Kasumi-1 (cell line): ENCODE measurements around the gene C1orf159.

Experiments used
- DNase-seq, 2 experiments: peaks; one replicate each; lab custom pipeline; 2025; lab: John Stamatoyannopoulos, UW

The C1orf159 gene

DNA sequence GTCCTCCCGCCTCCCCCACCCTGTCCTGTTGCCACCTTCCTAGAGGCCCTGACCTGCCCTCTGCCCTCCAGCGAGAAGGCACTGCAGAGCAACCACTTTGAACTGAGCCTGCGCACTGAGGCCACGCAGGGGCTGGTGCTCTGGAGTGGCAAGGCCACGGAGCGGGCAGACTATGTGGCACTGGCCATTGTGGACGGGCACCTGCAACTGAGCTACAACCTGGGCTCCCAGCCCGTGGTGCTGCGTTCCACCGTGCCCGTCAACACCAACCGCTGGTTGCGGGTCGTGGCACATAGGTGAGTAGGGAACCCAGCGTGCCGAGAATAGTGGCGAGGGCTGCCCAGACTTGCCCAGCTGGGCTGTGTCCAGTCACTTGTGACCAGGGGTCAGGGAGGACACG is 62.2 kb downstream of the C1orf159 start:
- no peak for DNase-seq

DNA sequence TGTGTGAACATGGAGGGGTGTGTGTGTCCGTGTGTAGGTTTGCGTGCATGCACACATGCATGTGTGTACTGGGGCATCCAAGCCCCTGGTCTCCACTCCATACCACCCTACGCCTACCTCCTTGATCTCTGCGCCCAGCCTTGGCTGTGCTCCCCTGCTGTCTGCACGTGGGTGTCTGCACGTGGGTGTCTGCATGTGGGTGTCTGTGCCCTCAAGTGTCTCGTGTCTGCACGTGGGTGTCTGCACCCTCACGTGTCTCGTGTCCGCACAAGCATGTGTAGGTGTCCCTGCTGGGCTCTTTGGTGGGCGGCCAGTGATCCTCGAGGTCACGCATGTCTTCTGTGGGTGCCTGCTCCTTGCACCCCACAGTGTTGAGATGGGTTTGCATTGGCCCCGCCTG is 62.9 kb downstream of the C1orf159 start:
- DNase-seq = no peak

DNA sequence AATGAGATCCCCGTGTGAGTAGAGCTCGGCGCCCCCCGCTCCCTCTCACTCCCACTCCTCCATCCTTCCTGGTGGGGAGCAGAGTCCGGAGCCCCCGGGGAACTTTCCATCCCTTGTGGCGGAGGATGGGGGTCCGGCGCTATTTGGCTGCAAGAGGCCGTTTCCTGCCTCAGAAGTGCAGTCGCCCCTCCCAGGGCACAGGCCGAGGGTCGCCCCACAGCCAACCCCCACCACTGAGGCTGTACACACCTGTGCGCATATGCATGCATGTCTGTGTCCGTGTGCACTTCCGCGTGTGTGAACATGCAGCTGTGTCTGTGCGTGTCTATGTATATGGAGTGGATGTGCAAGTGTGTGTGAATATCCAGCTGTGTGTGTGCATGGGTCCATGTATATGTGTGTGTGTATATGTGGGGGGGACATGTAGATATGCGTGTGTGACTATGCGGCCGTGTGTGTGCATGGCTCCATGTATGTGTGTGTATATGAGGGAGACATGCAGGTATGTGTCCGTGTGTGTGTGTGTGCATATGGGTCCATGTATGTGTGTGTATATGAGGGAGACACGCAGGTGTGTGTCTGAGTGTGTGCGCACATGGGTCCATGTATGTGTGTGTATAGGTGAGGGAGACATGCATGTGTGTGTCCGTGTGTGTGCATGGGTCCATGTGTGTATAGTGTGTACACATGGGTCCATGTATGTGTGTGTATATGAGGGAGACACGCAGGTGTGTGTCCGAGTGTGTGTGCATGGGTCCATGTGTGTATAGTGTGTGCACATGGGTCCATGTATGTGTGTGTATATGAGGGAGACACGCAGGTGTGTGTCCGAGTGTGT is 63.7 kb downstream of the C1orf159 start:
- DNase-seq = no peak

DNA sequence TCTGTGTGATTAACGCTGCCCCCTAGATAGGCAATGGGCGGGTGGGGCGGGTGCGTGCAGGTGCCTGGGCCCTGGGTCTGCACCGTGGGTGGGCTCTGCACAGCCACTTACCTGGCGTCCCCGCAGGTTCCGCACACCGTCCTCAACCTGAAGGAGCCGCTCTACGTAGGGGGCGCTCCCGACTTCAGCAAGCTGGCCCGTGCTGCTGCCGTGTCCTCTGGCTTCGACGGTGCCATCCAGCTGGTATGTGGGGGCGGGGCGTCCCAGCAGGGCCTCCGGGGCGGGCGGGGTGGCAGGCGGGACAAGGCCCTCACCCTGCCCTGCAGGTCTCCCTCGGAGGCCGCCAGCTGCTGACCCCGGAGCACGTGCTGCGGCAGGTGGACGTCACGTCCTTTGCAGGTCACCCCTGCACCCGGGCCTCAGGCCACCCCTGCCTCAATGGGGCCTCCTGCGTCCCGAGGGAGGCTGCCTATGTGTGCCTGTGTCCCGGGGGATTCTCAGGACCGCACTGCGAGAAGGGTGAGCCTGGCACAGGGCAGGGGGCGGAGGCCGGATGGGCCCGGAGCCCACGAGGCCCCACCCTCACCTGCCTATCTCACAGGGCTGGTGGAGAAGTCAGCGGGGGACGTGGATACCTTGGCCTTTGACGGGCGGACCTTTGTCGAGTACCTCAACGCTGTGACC is 64.6 kb downstream of the C1orf159 start:
- DNase-seq = no peak

DNA sequence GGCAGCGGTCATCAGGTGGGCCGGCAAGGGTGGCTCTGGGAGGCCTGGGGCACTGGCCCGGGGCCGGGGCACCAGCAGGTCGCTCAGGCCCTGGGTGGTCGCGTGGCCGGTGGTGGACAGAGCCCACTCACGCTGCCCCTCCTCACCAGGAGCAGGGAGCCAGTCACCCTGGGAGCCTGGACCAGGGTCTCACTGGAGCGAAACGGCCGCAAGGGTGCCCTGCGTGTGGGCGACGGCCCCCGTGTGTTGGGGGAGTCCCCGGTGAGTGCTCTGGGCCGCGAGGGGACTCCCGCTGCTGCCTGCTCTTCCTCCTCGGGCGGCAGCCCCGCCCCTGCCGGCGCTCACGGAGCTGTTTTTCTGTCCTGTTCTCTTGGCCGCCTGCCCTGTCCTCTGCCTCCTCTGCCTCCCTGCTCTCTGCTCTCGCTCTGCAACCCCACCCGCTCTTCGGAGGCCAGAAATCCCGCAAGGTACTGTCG is 65.3 kb downstream of the C1orf159 start:
- DNase-seq = no peak

DNA sequence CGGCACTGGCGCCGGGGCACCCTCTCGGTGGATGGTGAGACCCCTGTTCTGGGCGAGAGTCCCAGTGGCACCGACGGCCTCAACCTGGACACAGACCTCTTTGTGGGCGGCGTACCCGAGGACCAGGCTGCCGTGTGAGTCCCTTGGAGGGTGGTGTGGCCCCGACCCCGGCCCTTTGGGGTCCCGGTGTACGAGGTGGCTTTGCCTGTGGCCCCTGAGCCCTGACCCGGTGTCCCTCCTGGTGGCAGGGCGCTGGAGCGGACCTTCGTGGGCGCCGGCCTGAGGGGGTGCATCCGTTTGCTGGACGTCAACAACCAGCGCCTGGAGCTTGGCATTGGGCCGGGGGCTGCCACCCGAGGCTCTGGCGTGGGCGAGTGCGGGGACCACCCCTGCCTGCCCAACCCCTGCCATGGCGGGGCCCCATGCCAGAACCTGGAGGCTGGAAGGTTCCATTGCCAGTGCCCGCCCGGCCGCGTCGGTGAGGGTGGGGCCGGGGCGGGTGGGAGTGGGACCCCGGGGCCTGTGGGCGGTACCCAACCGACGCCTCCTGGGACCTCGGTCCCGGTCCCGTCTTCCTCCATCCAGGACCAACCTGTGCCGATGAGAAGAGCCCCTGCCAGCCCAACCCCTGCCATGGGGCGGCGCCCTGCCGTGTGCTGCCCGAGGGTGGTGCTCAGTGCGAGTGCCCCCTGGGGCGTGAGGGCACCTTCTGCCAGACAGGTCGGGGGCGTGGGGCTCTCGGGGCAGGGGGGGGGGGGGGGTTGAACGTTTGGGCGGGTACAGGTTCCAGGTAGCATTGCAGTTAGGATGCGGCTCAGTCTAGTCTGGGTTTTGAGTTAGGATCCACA is 66.3 kb downstream of the C1orf159 start:
- DNase-seq = no peak

DNA sequence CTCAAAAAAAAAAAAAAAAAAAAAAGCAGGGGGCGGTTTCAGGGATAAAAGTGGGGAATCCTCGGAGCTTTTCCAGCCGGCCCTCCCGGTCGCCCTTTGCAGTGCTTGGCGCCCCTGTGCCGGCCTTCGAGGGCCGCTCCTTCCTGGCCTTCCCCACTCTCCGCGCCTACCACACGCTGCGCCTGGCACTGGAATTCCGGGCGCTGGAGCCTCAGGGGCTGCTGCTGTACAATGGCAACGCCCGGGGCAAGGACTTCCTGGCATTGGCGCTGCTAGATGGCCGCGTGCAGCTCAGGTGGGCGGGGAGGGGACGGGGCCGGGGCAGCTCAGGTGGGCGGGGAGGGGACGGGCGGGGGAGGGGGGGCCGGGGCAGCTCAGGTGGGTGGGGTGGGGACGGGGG is 67.1 kb downstream of the C1orf159 start:
- DNase-seq = no peak

DNA sequence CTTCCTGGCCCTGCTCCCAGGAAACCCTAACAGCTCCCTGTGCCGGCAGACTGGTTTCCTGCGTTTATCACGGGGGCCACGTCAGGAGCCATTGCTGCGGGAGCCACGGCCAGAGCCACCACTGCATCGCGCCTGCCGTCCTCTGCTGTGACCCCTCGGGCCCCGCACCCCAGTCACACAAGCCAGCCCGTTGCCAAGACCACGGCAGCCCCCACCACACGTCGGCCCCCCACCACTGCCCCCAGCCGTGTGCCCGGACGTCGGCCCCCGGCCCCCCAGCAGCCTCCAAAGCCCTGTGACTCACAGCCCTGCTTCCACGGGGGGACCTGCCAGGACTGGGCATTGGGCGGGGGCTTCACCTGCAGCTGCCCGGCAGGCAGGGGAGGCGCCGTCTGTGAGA is 67.9 kb downstream of the C1orf159 start:
- DNase-seq = no peak

DNA sequence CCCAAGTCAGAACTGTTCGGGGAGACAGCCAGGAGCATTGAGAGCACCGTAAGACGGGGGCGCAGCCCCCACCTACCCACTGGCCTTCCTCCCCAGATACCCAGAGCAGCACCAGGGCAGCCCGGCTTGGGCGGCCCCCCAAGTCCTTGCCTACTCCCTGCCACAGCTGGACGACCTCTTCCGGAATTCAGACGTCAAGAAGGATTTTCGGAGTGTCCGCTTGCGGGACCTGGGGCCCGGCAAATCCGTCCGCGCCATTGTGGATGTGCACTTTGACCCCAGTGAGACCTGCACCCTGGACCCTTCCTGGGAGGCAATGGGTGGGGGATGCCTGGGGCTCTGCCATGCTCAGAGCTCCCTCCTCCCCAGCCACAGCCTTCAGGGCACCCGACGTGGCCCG is 68.5 kb downstream of the C1orf159 start:
- no peak for DNase-seq

DNA sequence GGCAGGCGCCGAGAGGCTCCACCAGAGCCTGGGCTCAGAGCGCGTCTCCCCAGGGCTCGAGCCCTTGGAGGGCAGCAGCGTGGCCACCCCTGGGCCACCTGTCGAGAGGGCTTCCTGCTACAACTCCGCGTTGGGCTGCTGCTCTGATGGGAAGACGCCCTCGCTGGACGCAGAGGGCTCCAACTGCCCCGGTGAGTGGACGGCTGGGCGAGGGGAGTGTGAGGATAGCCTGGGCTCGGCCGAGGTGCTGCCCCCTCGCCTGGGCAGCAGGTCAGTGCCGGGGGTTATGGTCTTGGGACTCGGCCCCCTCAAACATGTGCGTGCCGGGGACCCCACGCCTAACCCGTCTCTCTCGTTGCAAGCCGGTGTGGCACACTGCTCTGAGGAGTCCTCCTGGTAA is 69.1 kb downstream of the C1orf159 start:
- no peak for DNase-seq

DNA sequence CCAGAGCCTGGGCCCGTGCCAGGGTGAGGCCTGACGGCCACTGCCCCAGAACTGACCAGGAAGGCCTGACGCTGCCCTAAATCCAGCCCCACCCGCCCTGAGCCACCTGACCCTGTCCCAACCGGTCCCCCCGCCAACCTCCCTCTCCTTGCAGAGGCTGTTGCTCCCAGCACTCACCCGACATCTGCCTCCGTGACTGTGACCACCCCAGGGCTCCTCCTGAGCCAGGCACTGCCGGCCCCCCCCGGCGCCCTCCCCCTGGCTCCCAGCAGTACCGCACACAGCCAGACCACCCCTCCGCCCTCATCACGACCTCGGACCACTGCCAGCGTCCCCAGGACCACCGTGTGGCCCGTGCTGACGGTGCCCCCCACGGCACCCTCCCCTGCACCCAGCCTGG is 69.6 kb downstream of the C1orf159 start:
- DNase-seq = no peak

DNA sequence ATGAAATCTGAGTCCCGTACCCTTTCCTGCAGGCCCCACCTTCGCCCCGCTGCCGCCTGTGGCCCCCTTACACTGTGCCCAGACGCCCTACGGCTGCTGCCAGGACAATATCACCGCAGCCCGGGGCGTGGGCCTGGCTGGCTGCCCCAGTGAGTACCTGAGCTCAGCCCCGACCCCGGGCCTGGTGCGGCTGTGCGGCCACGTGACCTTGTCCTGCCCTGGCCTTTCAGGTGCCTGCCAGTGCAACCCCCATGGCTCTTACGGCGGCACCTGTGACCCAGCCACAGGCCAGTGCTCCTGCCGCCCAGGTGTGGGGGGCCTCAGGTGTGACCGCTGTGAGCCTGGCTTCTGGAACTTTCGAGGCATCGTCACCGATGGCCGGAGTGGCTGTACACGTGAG is 70.8 kb downstream of the C1orf159 start:
- no peak for DNase-seq

DNA sequence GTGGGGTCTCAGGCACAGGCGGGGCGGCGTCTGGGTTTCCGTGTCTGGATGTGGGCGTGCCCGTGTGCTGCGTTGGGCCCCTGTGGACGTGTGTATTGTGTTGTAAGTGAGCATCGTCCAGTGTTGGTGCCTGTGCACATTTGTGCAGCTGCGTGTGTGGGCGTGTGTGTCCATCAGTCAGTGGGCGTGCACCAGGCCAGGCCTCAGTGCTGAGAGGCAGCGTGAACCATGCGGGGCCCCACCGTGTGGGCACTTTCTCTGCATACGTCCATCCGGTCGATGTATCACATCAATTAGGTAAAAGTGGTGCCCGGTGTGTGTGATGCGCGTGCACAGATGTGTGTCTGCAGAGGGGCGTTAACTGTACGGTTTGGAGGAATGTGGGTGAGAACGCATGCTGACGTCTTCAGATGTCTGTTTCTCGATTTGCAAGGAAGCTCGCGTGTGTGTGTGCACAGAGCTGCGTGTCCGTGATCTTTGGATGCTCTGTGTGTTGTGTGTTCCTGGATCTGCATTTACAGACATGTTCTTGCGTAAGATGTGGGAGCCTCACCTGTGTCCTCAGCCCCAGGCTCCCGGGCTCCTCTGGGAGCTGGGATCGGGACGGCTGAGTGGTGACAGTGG is 71.3 kb downstream of the C1orf159 start:
- DNase-seq = no peak

DNA sequence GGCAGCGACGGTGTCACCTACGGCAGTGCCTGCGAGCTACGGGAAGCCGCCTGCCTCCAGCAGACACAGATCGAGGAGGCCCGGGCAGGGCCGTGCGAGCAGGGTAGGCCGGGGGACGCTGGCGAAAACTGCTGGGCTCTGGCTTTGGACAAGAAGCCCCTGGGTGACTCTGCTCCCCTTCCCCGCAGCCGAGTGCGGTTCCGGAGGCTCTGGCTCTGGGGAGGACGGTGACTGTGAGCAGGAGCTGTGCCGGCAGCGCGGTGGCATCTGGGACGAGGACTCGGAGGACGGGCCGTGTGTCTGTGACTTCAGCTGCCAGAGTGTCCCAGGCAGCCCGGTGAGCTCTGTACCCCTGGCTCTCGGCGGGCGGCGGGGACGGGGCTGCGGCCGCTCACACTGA is 72.0 kb downstream of the C1orf159 start:
- no peak for DNase-seq

DNA sequence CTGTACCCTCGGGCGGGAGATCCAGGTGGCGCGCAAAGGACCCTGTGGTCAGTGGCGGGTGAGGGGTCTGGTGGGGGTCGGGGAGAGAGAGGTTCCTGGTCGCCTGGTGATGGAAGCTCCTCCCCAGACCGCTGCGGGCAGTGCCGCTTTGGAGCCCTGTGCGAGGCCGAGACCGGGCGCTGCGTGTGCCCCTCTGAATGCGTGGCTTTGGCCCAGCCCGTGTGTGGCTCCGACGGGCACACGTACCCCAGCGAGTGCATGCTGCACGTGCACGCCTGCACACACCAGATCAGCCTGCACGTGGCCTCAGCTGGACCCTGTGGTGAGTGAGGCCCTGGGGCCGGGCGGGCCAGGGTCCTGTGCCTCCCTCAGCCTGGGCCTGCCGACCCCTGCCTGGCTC is 72.5 kb downstream of the C1orf159 start:
- DNase-seq = no peak

DNA sequence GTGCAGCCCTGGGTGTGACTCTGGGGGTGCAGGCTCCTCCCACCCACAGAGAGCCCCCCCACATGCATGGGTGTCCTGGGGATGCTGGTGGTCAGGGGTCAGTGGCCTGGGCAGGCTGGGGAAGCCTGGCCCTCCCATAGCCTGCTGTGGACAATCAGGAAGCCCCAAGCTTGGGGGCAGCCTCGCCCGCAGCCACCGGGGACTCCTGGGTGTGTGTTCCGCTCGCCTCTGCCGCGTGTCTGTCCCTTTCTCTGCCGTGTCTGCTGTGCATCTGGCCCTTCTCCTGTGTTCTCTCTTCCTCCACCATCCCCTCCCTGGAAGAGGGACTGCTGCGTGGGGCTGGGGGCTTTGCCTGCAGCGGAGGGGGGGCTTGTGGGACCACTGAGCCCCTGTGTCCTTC is 73.1 kb downstream of the C1orf159 start:
- DNase-seq = no peak

DNA sequence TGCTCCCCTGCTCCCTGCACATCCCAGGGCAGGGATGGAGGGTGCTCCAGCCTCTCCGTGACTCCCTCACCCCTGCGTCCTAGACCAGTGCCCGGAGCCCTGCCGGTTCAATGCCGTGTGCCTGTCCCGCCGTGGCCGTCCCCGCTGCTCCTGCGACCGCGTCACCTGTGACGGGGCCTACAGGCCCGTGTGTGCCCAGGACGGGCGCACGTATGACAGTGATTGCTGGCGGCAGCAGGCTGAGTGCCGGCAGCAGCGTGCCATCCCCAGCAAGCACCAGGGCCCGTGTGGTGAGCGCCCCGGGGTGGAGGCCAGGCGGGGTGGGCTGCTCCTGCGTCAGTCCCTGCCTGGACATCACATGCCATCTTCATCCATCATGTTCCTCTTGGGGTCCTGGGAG is 74.0 kb downstream of the C1orf159 start:
- no peak for DNase-seq

DNA sequence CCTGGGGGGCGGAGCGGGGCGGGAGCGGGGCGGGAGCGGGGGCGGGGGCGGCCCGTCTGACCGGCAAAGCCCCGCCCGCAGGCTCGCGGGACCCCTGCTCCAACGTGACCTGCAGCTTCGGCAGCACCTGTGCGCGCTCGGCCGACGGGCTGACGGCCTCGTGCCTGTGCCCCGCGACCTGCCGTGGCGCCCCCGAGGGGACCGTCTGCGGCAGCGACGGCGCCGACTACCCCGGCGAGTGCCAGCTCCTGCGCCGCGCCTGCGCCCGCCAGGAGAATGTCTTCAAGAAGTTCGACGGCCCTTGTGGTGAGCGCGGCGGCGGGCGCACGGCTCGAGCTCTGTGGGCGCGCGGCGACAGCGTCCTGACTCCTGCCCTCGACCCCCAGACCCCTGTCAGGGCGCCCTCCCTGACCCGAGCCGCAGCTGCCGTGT is 74.8 kb downstream of the C1orf159 start:
- DNase-seq = no peak

DNA sequence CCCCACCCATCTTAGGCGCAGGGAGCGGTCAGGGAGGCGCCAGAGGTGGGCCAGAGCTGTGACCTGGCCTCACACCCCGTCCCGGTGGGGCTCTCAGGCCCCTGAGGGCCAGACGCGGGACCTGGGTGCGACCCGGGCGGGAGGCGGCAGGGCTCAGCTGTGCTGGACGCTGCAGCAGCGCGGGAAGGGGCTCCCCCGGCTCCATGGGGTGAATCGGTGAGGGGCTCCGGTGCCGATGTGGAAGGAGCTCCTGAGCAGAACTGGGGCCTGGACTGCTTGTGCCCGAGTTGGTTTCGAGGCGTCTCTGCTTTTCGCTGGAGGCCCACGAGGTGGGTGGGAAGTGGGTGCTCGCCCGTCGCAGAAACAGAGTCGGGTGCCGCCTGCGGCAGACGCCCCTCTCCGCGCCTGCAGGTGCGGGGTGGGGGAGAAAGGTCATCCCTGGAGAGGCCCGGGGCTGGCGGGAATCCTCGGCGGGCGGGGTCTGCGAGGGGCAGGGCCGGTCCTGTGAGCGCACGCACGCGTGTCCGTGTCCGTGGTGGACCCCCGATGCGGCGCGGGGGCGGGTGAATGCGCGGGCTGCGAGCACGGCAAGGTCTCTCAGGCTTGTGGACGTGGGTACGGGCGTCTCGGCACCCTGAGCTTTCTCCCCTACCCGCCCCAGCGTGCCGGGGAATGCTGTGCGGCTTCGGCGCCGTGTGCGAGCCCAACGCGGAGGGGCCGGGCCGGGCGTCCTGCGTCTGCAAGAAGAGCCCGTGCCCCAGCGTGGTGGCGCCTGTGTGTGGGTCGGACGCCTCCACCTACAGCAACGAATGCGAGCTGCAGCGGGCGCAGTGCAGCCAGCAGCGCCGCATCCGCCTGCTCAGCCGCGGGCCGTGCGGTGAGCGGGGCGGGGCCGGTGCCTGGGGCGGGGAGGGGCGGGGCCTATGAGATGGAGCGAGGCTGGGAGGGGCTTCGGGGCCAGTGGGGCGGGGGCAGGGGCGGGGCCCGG is 75.6 kb downstream of the C1orf159 start:
- peak; percentile 21 to 46 for DNase-seq

DNA sequence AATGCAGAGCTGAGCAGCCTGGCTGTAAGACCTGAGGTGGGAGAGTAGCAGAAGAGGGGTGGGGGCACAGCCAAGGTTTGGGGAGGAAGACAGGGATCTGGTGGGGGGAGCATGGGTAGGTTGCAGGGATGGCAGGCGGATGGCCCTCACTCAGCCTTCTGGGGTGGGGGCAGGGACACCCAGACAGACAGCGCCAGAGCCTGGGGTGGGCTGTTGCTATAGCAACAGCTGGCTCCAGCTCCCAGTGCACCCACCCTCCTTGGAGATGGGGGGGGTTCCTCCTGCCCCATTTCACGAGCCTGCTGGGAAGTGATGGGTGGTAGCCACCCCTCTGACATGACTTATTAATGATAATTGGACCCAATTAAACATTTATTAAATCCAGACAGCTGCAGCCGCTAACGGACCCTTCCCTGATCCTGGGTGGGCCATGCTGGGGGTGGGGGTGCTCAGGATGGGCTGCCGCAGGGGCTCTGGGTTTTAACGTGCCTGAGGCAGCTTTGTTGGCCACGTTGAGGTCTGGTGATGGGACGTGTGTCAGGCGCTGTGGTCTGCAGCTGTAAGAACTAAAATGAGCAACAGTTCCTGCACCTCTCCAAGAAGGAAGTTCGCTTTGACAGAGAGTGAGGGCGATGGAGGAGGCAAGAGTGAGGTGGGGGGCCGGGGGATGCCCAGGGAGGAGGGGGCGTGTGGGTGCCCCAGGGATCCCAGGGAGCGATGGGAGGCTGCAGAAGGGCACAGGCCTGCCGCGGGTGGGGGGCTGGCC is 76.6 kb downstream of the C1orf159 start:
- DNase-seq = peak in 1 of 2 experiments; percentile 29
